ENCODE data around the gene SLC5A12.

SLC5A12 gene

DNA sequence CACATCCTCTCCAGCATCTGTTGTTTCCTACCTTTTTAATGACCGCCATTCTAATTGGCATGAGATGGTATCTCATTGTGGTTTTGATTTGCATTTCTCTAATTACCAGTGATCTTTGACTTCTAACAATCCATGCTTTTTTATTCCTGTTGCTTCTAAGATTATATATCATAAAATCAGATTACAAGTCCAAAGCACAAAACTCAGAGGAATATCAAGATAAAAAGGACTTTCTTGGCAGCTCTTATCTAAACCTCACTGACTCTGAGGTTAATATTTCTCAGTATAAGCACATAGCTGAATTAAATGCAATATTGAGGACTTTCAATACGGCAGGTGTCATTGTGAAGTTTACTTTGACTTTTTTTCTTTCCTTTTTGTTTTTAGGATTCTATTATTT is 11.4 kb downstream of the SLC5A12 start:
- no peaks in the 10 kb centered on the region for H3K36me3 Mint-ChIP-seq (ENCODE audit: insufficient read depth)
- H3K9me3 Mint-ChIP-seq, result peaks cover 18% of the 10 kb centered on the region
- H3K27ac Mint-ChIP-seq (ENCODE audit: low read depth), result no peak overlapping the region
- no peaks in the 10 kb centered on the region for H3K4me1 Mint-ChIP-seq
- no peak overlapping the region for H3K4me3 Mint-ChIP-seq
- DNase-seq (ENCODE audit: low spot score in 2 of 2), result no peak
- H3K27me3 Mint-ChIP-seq, result no peaks in the 10 kb centered on the region
- ATAC-seq (replicated peaks; ENCODE audit: extremely low read depth, poor library complexity, severe bottlenecking), result no peak

DNA sequence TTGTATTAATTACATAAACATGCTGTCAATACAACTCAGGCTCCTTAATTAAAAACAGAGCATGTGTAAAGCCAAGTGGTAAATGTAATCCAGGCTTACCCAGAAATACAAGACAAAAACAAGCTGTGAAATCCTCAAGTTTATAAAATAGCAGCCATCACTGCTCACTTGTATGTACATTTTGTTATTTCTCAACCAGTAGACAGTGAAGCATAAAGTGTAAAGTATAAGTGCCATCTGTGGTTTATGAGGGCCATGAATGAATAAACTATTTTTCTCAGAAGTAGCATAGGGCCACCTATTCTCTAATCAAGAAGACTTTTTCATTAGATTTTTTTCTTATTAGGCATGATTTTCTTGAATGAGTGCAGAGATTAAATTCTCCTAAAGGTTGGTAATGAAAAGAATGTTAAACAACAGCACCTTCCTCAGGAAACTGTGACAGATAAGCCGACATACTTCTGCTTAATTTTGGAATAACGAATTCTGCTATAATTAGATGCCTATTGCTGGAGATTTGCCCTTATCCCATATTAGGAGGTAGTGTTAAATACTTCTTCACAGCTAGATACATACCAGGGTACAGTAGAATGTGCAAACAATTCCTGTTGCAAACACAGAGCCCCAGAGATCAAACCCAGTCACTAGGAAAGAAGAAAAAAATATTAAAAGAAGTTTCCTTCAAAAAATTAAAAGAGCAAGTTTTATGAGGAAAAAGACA is 13.0 kb downstream of the SLC5A12 start:
- H3K27ac Mint-ChIP-seq (ENCODE audit: low read depth), result no peak overlapping the region

GRCh38 chr11:26706181-26706580 is 15.7 kb downstream of the SLC5A12 start:
- ATAC-seq (replicated peaks; ENCODE audit: extremely low read depth, poor library complexity, severe bottlenecking) (no peak), DNase-seq (ENCODE audit: low spot score in 2 of 2) (no peak)
- Mint-ChIP-seq H3K9me3 (peaks cover 20% of the 10 kb centered on the region), H3K27ac (ENCODE audit: low read depth) (no peak overlapping the region), H3K27me3 (no peaks in the 10 kb centered on the region), H3K4me1 (no peaks in the 10 kb centered on the region), H3K4me3 (no peak overlapping the region), H3K36me3 (ENCODE audit: insufficient read depth) (no peaks in the 10 kb centered on the region)

More for the DNA sequence above, 13.0 kb downstream of the SLC5A12 start:
- DNase-seq (ENCODE audit: low spot score in 2 of 2) (no peak), ATAC-seq (replicated peaks; ENCODE audit: extremely low read depth, poor library complexity, severe bottlenecking) (no peak)
- no peak overlapping the region for H3K4me3 Mint-ChIP-seq
- H3K36me3 Mint-ChIP-seq (ENCODE audit: insufficient read depth), result no peaks in the 10 kb centered on the region
- H3K9me3 Mint-ChIP-seq, result peaks cover 30% of the 10 kb centered on the region
- no peaks in the 10 kb centered on the region for H3K27me3 Mint-ChIP-seq
- no peaks in the 10 kb centered on the region for H3K4me1 Mint-ChIP-seq

DNA sequence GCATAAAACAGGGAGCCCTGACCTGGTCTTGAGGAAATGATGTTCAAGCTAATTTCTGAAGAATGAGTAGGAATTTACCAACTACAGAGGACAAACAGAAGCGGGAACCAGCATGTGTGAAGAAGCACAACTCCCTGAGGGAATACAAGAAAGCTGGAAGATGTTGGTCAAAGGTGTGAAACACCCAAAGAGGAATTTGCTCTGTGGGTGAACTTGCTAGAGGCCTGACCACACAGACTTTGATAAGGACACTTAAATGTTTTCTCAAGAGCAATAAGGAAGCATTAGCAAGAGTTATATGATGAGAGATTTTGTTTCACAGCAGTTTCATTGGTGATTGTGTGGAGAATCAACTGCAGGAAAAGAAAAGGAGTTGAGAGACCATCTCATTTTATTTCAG is 17.6 kb downstream of the SLC5A12 start:
- Mint-ChIP-seq H3K4me1 (no peaks in the 10 kb centered on the region), H3K36me3 (ENCODE audit: insufficient read depth) (no peaks in the 10 kb centered on the region), H3K4me3 (no peak overlapping the region), H3K27me3 (no peaks in the 10 kb centered on the region), H3K9me3 (peaks cover 20% of the 10 kb centered on the region), H3K27ac (ENCODE audit: low read depth) (no peak overlapping the region)
- ATAC-seq (replicated peaks; ENCODE audit: extremely low read depth, poor library complexity, severe bottlenecking) (no peak), DNase-seq (ENCODE audit: low spot score in 2 of 2) (no peak)

- Mint-ChIP-seq H3K36me3 (ENCODE audit: insufficient read depth) (no peaks in the 10 kb centered on the region), H3K27me3 (no peaks in the 10 kb centered on the region), H3K4me3 (no peak overlapping the region), H3K9me3 (peaks cover 20% of the 10 kb centered on the region), H3K27ac (ENCODE audit: low read depth) (no peak overlapping the region), H3K4me1 (no peaks in the 10 kb centered on the region)
- ATAC-seq (replicated peaks; ENCODE audit: extremely low read depth, poor library complexity, severe bottlenecking) (no peak), DNase-seq (ENCODE audit: low spot score in 2 of 2) (no peak)
Measured at GRCh38 chr11:26703411-26704191, 18.3 kb downstream of the SLC5A12 start.

GRCh38 chr11:26702406-26702805 is 19.5 kb downstream of the SLC5A12 start:
- H3K4me1 Mint-ChIP-seq, result no peaks in the 10 kb centered on the region
- no peak for ATAC-seq (replicated peaks; ENCODE audit: extremely low read depth, poor library complexity, severe bottlenecking)
- H3K27ac Mint-ChIP-seq (ENCODE audit: low read depth), result no peak overlapping the region
- no peaks in the 10 kb centered on the region for H3K27me3 Mint-ChIP-seq
- H3K36me3 Mint-ChIP-seq (ENCODE audit: insufficient read depth), result no peaks in the 10 kb centered on the region
- H3K9me3 Mint-ChIP-seq, result peaks cover 18% of the 10 kb centered on the region
- no peak for DNase-seq (ENCODE audit: low spot score in 2 of 2)
- no peak overlapping the region for H3K4me3 Mint-ChIP-seq

- DNase-seq (ENCODE audit: low spot score in 2 of 2), result no peak
- Mint-ChIP-seq H3K27me3 (no peaks in the 10 kb centered on the region), H3K36me3 (ENCODE audit: insufficient read depth) (no peaks in the 10 kb centered on the region)
Measured at GRCh38 chr11:26700574-26701235, 21.2 kb downstream of the SLC5A12 start.

GRCh38 chr11:26698224-26698623 is 23.6 kb downstream of the SLC5A12 start:
- Mint-ChIP-seq H3K9me3 (peaks cover 7% of the 10 kb centered on the region), H3K27me3 (no peaks in the 10 kb centered on the region), H3K4me3 (no peak overlapping the region), H3K36me3 (ENCODE audit: insufficient read depth) (no peaks in the 10 kb centered on the region), H3K27ac (ENCODE audit: low read depth) (no peak overlapping the region), H3K4me1 (no peaks in the 10 kb centered on the region)
- ATAC-seq (replicated peaks; ENCODE audit: extremely low read depth, poor library complexity, severe bottlenecking), result no peak
- DNase-seq (ENCODE audit: low spot score in 2 of 2), result no peak

More at GRCh38 chr11:26700574-26701235, 21.2 kb downstream of the SLC5A12 start:
- no peak for ATAC-seq (replicated peaks; ENCODE audit: extremely low read depth, poor library complexity, severe bottlenecking)
- Mint-ChIP-seq H3K27ac (ENCODE audit: low read depth) (no peak overlapping the region), H3K4me1 (no peaks in the 10 kb centered on the region), H3K9me3 (peaks cover 16% of the 10 kb centered on the region), H3K4me3 (no peak overlapping the region)

- ATAC-seq (replicated peaks; ENCODE audit: extremely low read depth, poor library complexity, severe bottlenecking), result no peak
- Mint-ChIP-seq H3K9me3 (peaks cover 7% of the 10 kb centered on the region), H3K36me3 (ENCODE audit: insufficient read depth) (no peaks in the 10 kb centered on the region), H3K27ac (ENCODE audit: low read depth) (no peak overlapping the region), H3K4me3 (no peak overlapping the region), H3K27me3 (no peaks in the 10 kb centered on the region), H3K4me1 (no peaks in the 10 kb centered on the region)
- no peak for DNase-seq (ENCODE audit: low spot score in 2 of 2)
Measured at GRCh38 chr11:26696330-26696729, 25.5 kb downstream of the SLC5A12 start.

DNA sequence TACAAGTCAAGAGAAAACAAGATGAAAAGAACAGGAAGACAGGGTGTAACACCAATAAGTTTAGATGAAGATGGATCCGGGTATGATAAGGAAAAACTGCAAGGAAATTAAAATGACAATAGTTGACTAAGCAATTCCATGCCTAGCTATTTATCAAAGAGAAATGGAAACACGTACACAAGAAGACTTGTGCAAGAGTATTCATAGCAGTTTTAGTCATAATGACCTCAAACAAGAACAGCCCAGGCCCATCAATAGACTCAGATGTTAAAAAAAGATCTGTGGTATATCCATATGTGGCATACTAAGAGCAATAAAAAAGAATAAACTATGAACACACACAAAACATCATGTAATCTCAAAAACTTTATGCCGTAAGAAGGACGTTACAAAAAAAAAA is 33.2 kb downstream of the SLC5A12 start:
- Mint-ChIP-seq H3K9me3 (no peaks in the 10 kb centered on the region), H3K27me3 (no peaks in the 10 kb centered on the region), H3K4me1 (no peaks in the 10 kb centered on the region), H3K27ac (ENCODE audit: low read depth) (no peak overlapping the region), H3K4me3 (no peak overlapping the region), H3K36me3 (ENCODE audit: insufficient read depth) (no peaks in the 10 kb centered on the region)
- DNase-seq (ENCODE audit: low spot score in 2 of 2), result no peak
- ATAC-seq (replicated peaks; ENCODE audit: extremely low read depth, poor library complexity, severe bottlenecking), result no peak

GRCh38 chr11:26687351-26687750 is 34.5 kb downstream of the SLC5A12 start:
- DNase-seq (ENCODE audit: low spot score in 2 of 2) (no peak), ATAC-seq (replicated peaks; ENCODE audit: extremely low read depth, poor library complexity, severe bottlenecking) (no peak)
- H3K36me3 Mint-ChIP-seq (ENCODE audit: insufficient read depth), result no peaks in the 10 kb centered on the region
- H3K27me3 Mint-ChIP-seq, result no peaks in the 10 kb centered on the region
- H3K4me1 Mint-ChIP-seq, result no peaks in the 10 kb centered on the region
- no peaks in the 10 kb centered on the region for H3K9me3 Mint-ChIP-seq
- no peak overlapping the region for H3K27ac Mint-ChIP-seq (ENCODE audit: low read depth)
- no peak overlapping the region for H3K4me3 Mint-ChIP-seq

GRCh38 chr11:26677566-26677965 is 44.3 kb downstream of the SLC5A12 start:
- Mint-ChIP-seq H3K27ac (ENCODE audit: low read depth) (no peak overlapping the region), H3K36me3 (ENCODE audit: insufficient read depth) (no peaks in the 10 kb centered on the region), H3K9me3 (peaks cover 22% of the 10 kb centered on the region), H3K27me3 (no peaks in the 10 kb centered on the region), H3K4me1 (no peaks in the 10 kb centered on the region), H3K4me3 (no peak overlapping the region)
- no peak for DNase-seq (ENCODE audit: low spot score in 2 of 2)
- ATAC-seq (replicated peaks; ENCODE audit: extremely low read depth, poor library complexity, severe bottlenecking), result no peak

DNA sequence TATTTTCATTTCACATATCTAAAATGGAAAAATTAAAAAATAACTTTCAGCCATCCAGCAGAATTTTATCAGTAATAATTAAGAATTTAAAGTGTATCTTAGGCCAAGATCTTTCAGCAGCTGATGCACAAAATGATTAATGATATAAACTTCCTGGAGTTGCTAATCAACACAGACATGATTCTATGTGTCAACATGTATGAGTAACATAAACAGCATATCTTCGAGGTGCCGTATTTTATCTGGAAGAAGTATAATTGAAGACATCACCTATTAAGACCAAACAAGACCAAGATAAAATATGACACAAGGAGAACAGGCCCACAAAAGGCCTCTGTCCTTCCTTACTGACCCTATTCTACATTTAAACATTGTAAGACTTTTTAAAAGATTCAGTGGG is 45.2 kb downstream of the SLC5A12 start:
- no peak overlapping the region for H3K27ac Mint-ChIP-seq (ENCODE audit: low read depth)
- H3K27me3 Mint-ChIP-seq, result no peaks in the 10 kb centered on the region
- no peaks in the 10 kb centered on the region for H3K36me3 Mint-ChIP-seq (ENCODE audit: insufficient read depth)
- peaks cover 26% of the 10 kb centered on the region for H3K9me3 Mint-ChIP-seq
- no peak for ATAC-seq (replicated peaks; ENCODE audit: extremely low read depth, poor library complexity, severe bottlenecking)
- no peak for DNase-seq (ENCODE audit: low spot score in 2 of 2)
- no peaks in the 10 kb centered on the region for H3K4me1 Mint-ChIP-seq
- H3K4me3 Mint-ChIP-seq, result no peak overlapping the region

All from central memory CD8-positive, alpha-beta T cell (primary cell).